ENCODE results near the gene RAPH1. TPM values are rescaled to one million over a fixed set of nuclear protein-coding genes. Genes with fewer than 3 reads are reported as not detected.

Gene RAPH1
- total RNA-seq, 6 experiments from 2014 or later = 23.0 to 91.5 (median 53.4) TPM

GRCh38 chr2:203489531-203489930 lies 45.6 kb downstream of the RAPH1 start:
- WGBS (ENCODE audit: insufficient coverage, low coverage, low lambda C conversion rate, missing lambda C conversion rate) = 89% methylated on average over 5 of the region's 6 CpGs
- peak in 3 of 4 donors; percentile 9 to 27 (median 25) for ATAC-seq
- Histone ChIP-seq H3K36me3 (peaks cover 0 to 63% (median 12%) of the 10 kb centered on the region in 4 donors), H3K27ac (no peak overlapping the region), H3K27me3 (no peaks in the 10 kb centered on the region), H3K9me3 (no peaks in the 10 kb centered on the region), H3K4me3 (no peak overlapping the region), H3K4me1 (peaks cover 0 to 40% (median 0%) of the 10 kb centered on the region in 4 donors)
- intact Hi-C loops (cut with DNase I) = no loop called here
- TF ChIP-seq CTCF (IDR thresholded peaks at IDR 0.05) (no peak), POLR2A (IDR thresholded peaks at IDR 0.05) (no peak)
- DNase-seq = no peak

GRCh38 chr2:203484266-203485112 lies 50.6 kb downstream of the RAPH1 start:
- peak; percentile 66 to 90 (median 70) for ATAC-seq
- no peak for TF ChIP-seq POLR2A (IDR thresholded peaks at IDR 0.05)
- peak; percentile 42 to 80 (median 48) for TF ChIP-seq CTCF (IDR thresholded peaks at IDR 0.05)

GRCh38 chr2:203480623-203481022 lies 54.5 kb downstream of the RAPH1 start:
- intact Hi-C loops (cut with DNase I) = no loop called here
- DNase-seq = no peak
- H3K27ac ChIP-seq = no peak overlapping the region

More at GRCh38 chr2:203484266-203485112, 50.6 kb downstream of the RAPH1 start:
- Histone ChIP-seq H3K4me3 (no peak overlapping the region), H3K27me3 (no peaks in the 10 kb centered on the region), H3K4me1 (peaks cover 0 to 5% (median 0%) of the 10 kb centered on the region in 4 donors), H3K36me3 (peaks cover 0 to 48% (median 15%) of the 10 kb centered on the region in 4 donors), H3K27ac (no peak overlapping the region), H3K9me3 (no peaks in the 10 kb centered on the region)
- intact Hi-C loops (cut with DNase I) = no loop called here
- WGBS (ENCODE audit: insufficient coverage, low coverage, low lambda C conversion rate, missing lambda C conversion rate) = 83% methylated on average over 7 of the region's 8 CpGs
- no peak for DNase-seq

GRCh38 chr2:203476881-203477280 lies 58.2 kb downstream of the RAPH1 start:
- Histone ChIP-seq H3K27ac (no peak overlapping the region), H3K9me3 (no peaks in the 10 kb centered on the region), H3K4me1 (peaks cover 0 to 2% (median 0%) of the 10 kb centered on the region in 4 donors), H3K4me3 (no peak overlapping the region), H3K27me3 (no peaks in the 10 kb centered on the region), H3K36me3 (peaks cover 0 to 11% (median 5%) of the 10 kb centered on the region in 4 donors)
- ATAC-seq (no peak), DNase-seq (no peak)
- WGBS (ENCODE audit: insufficient coverage, low coverage, low lambda C conversion rate, missing lambda C conversion rate) = 89% methylated on average over 2 of the region's 2 CpGs
- intact Hi-C loops (cut with DNase I) = no loop called here
- TF ChIP-seq CTCF (IDR thresholded peaks at IDR 0.05) = no peak
- no peak for TF ChIP-seq POLR2A (IDR thresholded peaks at IDR 0.05)

More at GRCh38 chr2:203480623-203481022, 54.5 kb downstream of the RAPH1 start:
- ATAC-seq = no peak
- 82% methylated on average over 5 of the region's 5 CpGs for WGBS (ENCODE audit: insufficient coverage, low coverage, low lambda C conversion rate, missing lambda C conversion rate)
- TF ChIP-seq POLR2A (IDR thresholded peaks at IDR 0.05) (no peak), CTCF (IDR thresholded peaks at IDR 0.05) (no peak)
- peaks cover 0 to 31% (median 8%) of the 10 kb centered on the region in 4 donors for H3K36me3 ChIP-seq
- no peaks in the 10 kb centered on the region for H3K27me3 ChIP-seq
- no peaks in the 10 kb centered on the region for H3K9me3 ChIP-seq
- no peak overlapping the region for H3K4me3 ChIP-seq
- H3K4me1 ChIP-seq = no peaks in the 10 kb centered on the region
